HEK293 (cell line): ENCODE data around the gene SPRTN.

Source experiments
- CTCF ChIA-PET: fragments of 350-600 bp; formaldehyde crosslinking; extraction: SDS; loops from one replicate; lab custom pipeline; 2021; ENCODE audit warnings: antibody characterized with exemption; lab: Yijun Ruan, JAX
- POLR2A ChIA-PET: fragments of 300-600 bp; formaldehyde crosslinking; extraction: SDS; loops from one replicate; lab custom pipeline; 2020; ENCODE audit warnings: antibody characterized with exemption, inconsistent platforms; lab: Yijun Ruan, JAX
- H3K27ac ChIP-seq: fragments of 200-500 bp; sonication (Bioruptor generic); 2 replicates; pipeline ENCODE4 v1.5.1; 2014; ENCODE audit warnings: low read depth, low read length, control low read depth, inconsistent platforms; ENCODE audit errors: extremely low read depth
- H3K36me3 ChIP-seq, 2 experiments: fragments of 200-500 bp in 1 of 2; sonication (Bioruptor generic) in 1 of 2; 1 replicate in 1 of 2; 2 replicates in 1 of 2; pipeline ENCODE4 v1.5.1; 2014 to 2017; ENCODE audit warnings: inconsistent platforms in 2 of 2, low read length in 2 of 2; ENCODE audit not compliant: control insufficient read depth in 2 of 2, insufficient read depth in 1 of 2
- H3K4me1 ChIP-seq: fragments of 200-500 bp; sonication (Bioruptor generic); 2 replicates; pipeline ENCODE4 v1.5.1; 2014; ENCODE audit warnings: mild to moderate bottlenecking, low read length, inconsistent platforms; ENCODE audit not compliant: control insufficient read depth, insufficient read depth
- H3K4me3 ChIP-seq: 2 replicates; pipeline ENCODE4 v1.5.1; 2011; ENCODE audit warnings: low read depth, mild to moderate bottlenecking, control low read depth, low read length, moderate library complexity
- H3K9me3 ChIP-seq: fragments of 200-500 bp; sonication (Bioruptor generic); 2 replicates; pipeline ENCODE4 v1.5.1; 2014; ENCODE audit warnings: low read depth, low read length, inconsistent platforms; ENCODE audit not compliant: control insufficient read depth, insufficient read depth
- BCL11A ChIP-seq: fragments of 450-650 bp; formaldehyde crosslinking; IDR thresholded peaks from 2 replicates; pipeline ENCODE4 v1.5.1; 2016; ENCODE audit warnings: low read depth, missing biosample characterization, missing genetic modification characterization
- GLIS2 ChIP-seq: fragments of 450-650 bp; formaldehyde crosslinking; IDR thresholded peaks from 2 replicates; pipeline ENCODE4 v1.5.1; 2016; ENCODE audit warnings: missing biosample characterization, missing genetic modification characterization
- HOXD13 ChIP-seq: sonication (generic); formaldehyde crosslinking; IDR thresholded peaks from 2 replicates; pipeline ENCODE4 v1.8.0; 2022; ENCODE audit warnings: missing genetic modification reagents, borderline replicate concordance
- KLF9 ChIP-seq: fragments of 450-650 bp; formaldehyde crosslinking; IDR thresholded peaks from 2 replicates; pipeline ENCODE4 v1.5.1; 2016; ENCODE audit warnings: missing biosample characterization, missing genetic modification characterization, low read depth
- SCRT2 ChIP-seq: fragments of 450-650 bp; formaldehyde crosslinking; IDR thresholded peaks from 2 replicates; pipeline ENCODE4 v1.5.1; 2016; ENCODE audit warnings: missing biosample characterization, missing genetic modification characterization
- SP7 ChIP-seq: fragments of 450-650 bp; formaldehyde crosslinking; IDR thresholded peaks from 2 replicates; pipeline ENCODE4 v1.5.1; 2016; ENCODE audit warnings: missing biosample characterization, missing genetic modification characterization
- ZBTB21 ChIP-seq: fragments of 450-650 bp; formaldehyde crosslinking; IDR thresholded peaks from 2 replicates; pipeline ENCODE4 v1.5.1; 2017; ENCODE audit warnings: missing biosample characterization, missing genetic modification characterization
- ZBTB8A ChIP-seq: fragments of 450-650 bp; formaldehyde crosslinking; IDR thresholded peaks from 2 replicates; pipeline ENCODE4 v1.5.1; 2016; ENCODE audit warnings: missing biosample characterization, missing genetic modification characterization
- ZFP37 ChIP-seq: fragments of 450-650 bp; formaldehyde crosslinking; IDR thresholded peaks from 2 replicates; pipeline ENCODE4 v1.5.1; 2016; ENCODE audit warnings: missing biosample characterization, missing genetic modification characterization
- ZNF10 ChIP-seq: fragments of 450-650 bp; formaldehyde crosslinking; IDR thresholded peaks from 2 replicates; pipeline ENCODE4 v1.5.1; 2017; ENCODE audit warnings: missing biosample characterization, missing genetic modification characterization
- ZNF112 ChIP-seq: fragments of 450-650 bp; formaldehyde crosslinking; IDR thresholded peaks from 2 replicates; pipeline ENCODE4 v1.5.0; 2017; ENCODE audit warnings: missing biosample characterization, missing genetic modification characterization
- ZNF146 ChIP-seq: fragments of 450-650 bp; formaldehyde crosslinking; IDR thresholded peaks from 2 replicates; pipeline ENCODE4 v1.5.1; 2016; ENCODE audit warnings: missing biosample characterization, missing genetic modification characterization
- ZNF169 ChIP-seq: fragments of 450-650 bp; formaldehyde crosslinking; IDR thresholded peaks from 2 replicates; pipeline ENCODE4 v1.5.1; 2016; ENCODE audit warnings: missing biosample characterization, missing genetic modification characterization
- ZNF2 ChIP-seq: fragments of 450-650 bp; formaldehyde crosslinking; IDR thresholded peaks from 2 replicates; pipeline ENCODE4 v1.5.1; 2016; ENCODE audit warnings: missing biosample characterization, missing genetic modification characterization
- ZNF274 ChIP-seq, 2 experiments: fragments of 200-500 bp in 1 of 2; fragments of 450-650 bp in 1 of 2; sonication (Bioruptor generic) in 1 of 2; formaldehyde crosslinking in 1 of 2; IDR thresholded peaks; 2 replicates each; pipeline versions ENCODE4 v1.5.1 to v1.6.1; 2014 to 2016; ENCODE audit warnings: borderline replicate concordance in 1 of 2, inconsistent platforms in 1 of 2, low read length in 1 of 2, missing biosample characterization in 1 of 2, missing genetic modification characterization in 1 of 2
- ZNF292 ChIP-seq: fragments of 450-650 bp; formaldehyde crosslinking; IDR thresholded peaks from 2 replicates; pipeline ENCODE4 v1.5.1; 2016; ENCODE audit warnings: low read depth, missing biosample characterization, missing genetic modification characterization, borderline replicate concordance
- ZNF324 ChIP-seq: fragments of 450-650 bp; formaldehyde crosslinking; IDR thresholded peaks from 2 replicates; pipeline ENCODE4 v1.5.1; 2016; ENCODE audit warnings: missing biosample characterization, missing genetic modification characterization
- ZNF335 ChIP-seq: fragments of 450-650 bp; formaldehyde crosslinking; conservative IDR thresholded peaks from 2 replicates; pipeline ENCODE4 v1.5.1; 2016; ENCODE audit warnings: missing biosample characterization, missing genetic modification characterization
- ZNF404 ChIP-seq: fragments of 450-650 bp; formaldehyde crosslinking; IDR thresholded peaks from 2 replicates; pipeline ENCODE4 v1.5.1; 2017; ENCODE audit warnings: missing biosample characterization, missing genetic modification characterization
- ZNF416 ChIP-seq: fragments of 450-650 bp; formaldehyde crosslinking; IDR thresholded peaks from 2 replicates; pipeline ENCODE4 v1.5.1; 2016; ENCODE audit warnings: missing biosample characterization, missing genetic modification characterization
- ZNF433 ChIP-seq: fragments of 450-650 bp; formaldehyde crosslinking; IDR thresholded peaks from 2 replicates; pipeline ENCODE4 v1.5.1; 2016; ENCODE audit warnings: missing biosample characterization, missing genetic modification characterization, low read depth
- ZNF549 ChIP-seq: fragments of 450-650 bp; IDR thresholded peaks from 2 replicates; pipeline ENCODE4 v1.5.1; 2018; ENCODE audit warnings: missing biosample characterization, missing genetic modification characterization, mild to moderate bottlenecking, inconsistent platforms, moderate library complexity
- ZNF561 ChIP-seq: fragments of 450-650 bp; IDR thresholded peaks from 2 replicates; pipeline ENCODE4 v1.5.1; 2018; ENCODE audit warnings: missing biosample characterization, missing genetic modification characterization, borderline replicate concordance
- ZNF571 ChIP-seq: fragments of 450-650 bp; formaldehyde crosslinking; IDR thresholded peaks from 2 replicates; pipeline ENCODE4 v1.5.0; 2017; ENCODE audit warnings: missing biosample characterization, missing genetic modification characterization
- ZNF600 ChIP-seq: fragments of 450-650 bp; formaldehyde crosslinking; IDR thresholded peaks from 2 replicates; pipeline ENCODE4 v1.5.1; 2016; ENCODE audit warnings: missing biosample characterization, missing genetic modification characterization
- ZNF660 ChIP-seq: fragments of 450-650 bp; IDR thresholded peaks from 2 replicates; pipeline ENCODE4 v1.5.1; 2018; ENCODE audit warnings: missing biosample characterization, mild to moderate bottlenecking, missing genetic modification characterization
- ZNF701 ChIP-seq: fragments of 450-650 bp; formaldehyde crosslinking; IDR thresholded peaks from 2 replicates; pipeline ENCODE4 v1.5.1; 2016; ENCODE audit warnings: missing biosample characterization, missing genetic modification characterization
- ZNF76 ChIP-seq: fragments of 450-650 bp; formaldehyde crosslinking; IDR thresholded peaks from 2 replicates; pipeline ENCODE4; 2016; ENCODE audit warnings: low read depth, missing biosample characterization, missing genetic modification characterization, borderline replicate concordance
- ZNF768 ChIP-seq: fragments of 450-650 bp; formaldehyde crosslinking; IDR thresholded peaks from 2 replicates; pipeline ENCODE4 v1.5.1; 2018; ENCODE audit warnings: missing biosample characterization, mild to moderate bottlenecking, missing genetic modification characterization
- ZNF837 ChIP-seq: fragments of 450-650 bp; formaldehyde crosslinking; IDR thresholded peaks from 2 replicates; pipeline ENCODE4 v1.5.1; 2016; ENCODE audit warnings: missing biosample characterization, missing genetic modification characterization
- TF ChIP-seq, protein P1 (sequence below): sonication (generic); formaldehyde crosslinking; IDR thresholded peaks from 2 replicates; pipeline ENCODE4 v1.8.1; 2022; ENCODE audit warnings: mild to moderate bottlenecking, moderate library complexity, missing genetic modification reagents
- TF ChIP-seq, protein P2 (sequence below): fragments of 450-650 bp; formaldehyde crosslinking; IDR thresholded peaks from 2 replicates; pipeline ENCODE4 v1.5.1; 2016; ENCODE audit warnings: missing biosample characterization, missing genetic modification characterization
- TF ChIP-seq, protein P3 (sequence below): fragments of 450-650 bp; formaldehyde crosslinking; IDR thresholded peaks from 2 replicates; pipeline ENCODE4 v1.5.1; 2017; ENCODE audit warnings: missing biosample characterization, missing genetic modification characterization

Gene SPRTN

DNA sequence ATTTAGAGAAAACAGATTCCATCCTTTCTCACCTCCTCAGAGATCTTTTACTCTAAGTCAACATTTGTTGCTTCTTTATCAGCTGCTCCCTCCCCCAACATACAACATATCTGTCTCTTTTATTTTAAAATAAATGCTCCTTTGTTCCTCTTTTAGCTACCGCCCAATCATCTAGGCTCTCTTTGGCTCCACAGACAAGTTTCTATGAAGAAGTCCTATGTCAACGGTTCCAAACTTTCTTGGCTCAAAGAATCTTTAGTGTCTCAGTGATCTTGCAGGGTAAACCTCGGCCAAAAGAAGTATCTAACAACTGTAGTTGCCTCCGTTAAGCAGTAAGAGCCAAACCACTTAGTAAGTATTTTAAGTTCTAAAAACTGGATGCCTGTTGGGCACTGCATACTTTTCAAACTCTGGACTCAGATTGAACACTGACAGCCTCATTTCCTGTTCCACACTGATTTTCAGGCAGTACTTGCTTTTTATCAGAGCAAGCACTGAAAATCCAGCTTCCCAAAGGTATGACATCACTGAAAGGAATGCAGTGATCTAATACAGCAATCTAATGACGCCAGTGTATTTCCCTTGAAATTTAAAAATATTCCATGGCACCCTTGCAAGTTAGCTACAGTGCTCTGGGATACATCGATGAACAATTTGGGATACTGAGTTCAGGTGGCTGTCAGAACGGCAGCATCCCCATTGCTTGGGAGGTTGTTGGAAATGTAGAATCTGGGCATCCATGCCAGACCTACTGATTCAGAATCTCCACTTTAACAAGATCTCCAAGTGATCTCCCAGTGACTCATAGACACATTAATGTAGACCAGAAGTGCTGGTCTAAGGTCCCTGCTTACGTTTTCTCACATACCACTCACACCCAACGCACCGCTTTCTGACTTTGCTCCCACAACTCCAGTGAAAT is 57.2 kb downstream of the SPRTN start:
- Histone ChIP-seq H3K36me3 (no peaks in the 10 kb centered on the region), H3K9me3 (no peaks in the 10 kb centered on the region), H3K27ac (no peak overlapping the region), H3K4me1 (peaks cover 11% of the 10 kb centered on the region), H3K4me3 (peak overlapping the region; percentile 13; the same call in 1 of the 2 replicates)
- CTCF ChIA-PET = interaction anchor here (0.6 to 1.0 kb wide), 4 partner anchors 14 to 38 kb away, joined by 3 to 4 read pairs (median 4); no protein-coding TSS in a partner anchor
- POLR2A ChIA-PET = interaction anchor here (0.8 to 1.4 kb wide), 4 partner anchors 15 to 58 kb away, joined by 3 to 5 read pairs (median 3); partner anchors contain the start of genes EXOC8 and SPRTN
- TF ChIP-seq ZNF600 (tag by site-specific recombination) (peak; percentile 93), HOXD13 (no peak), ZNF292 (tag by site-specific recombination) (no peak), ZNF404 (tag by site-specific recombination) (no peak), ZNF2 (tag by site-specific recombination) (peak; percentile 56), BCL11A (tag by site-specific recombination) (0 out of 2 replicates have a peak, but pooled peaks have one; percentile 14), ZBTB8A (tag by site-specific recombination) (no peak), ZNF416 (tag by site-specific recombination) (no peak), ZNF768 (no peak), ZNF146 (tag by site-specific recombination) (no peak; the same call in 1 of the 2 replicates), ZNF433 (tag by site-specific recombination) (no peak), ZNF112 (tag by site-specific recombination) (no peak), ZNF571 (tag by site-specific recombination) (no peak), SP7 (peak; percentile 92), ZNF169 (tag by site-specific recombination) (no peak), SCRT2 (tag by site-specific recombination) (peak; percentile 19), ZNF324 (tag by site-specific recombination) (peak; percentile 70), ZNF76 (peak; percentile 37; the same call in 1 of the 2 replicates), ZNF561 (no peak; the same call in 1 of the 2 replicates), ZBTB21 (tag by site-specific recombination) (peak; percentile 99), ZNF274 (IDR thresholded peaks at IDR 0.05; ENCODE audit: low read length) (no peak), ZNF274 (tag by site-specific recombination; IDR thresholded peaks at IDR 0.05; ENCODE audit: borderline replicate concordance) (no peak), ZNF10 (peak; percentile 51; the same call in 1 of the 2 replicates), ZNF549 (tag by site-specific recombination) (no peak), ZNF837 (tag by site-specific recombination) (no peak), GLIS2 (tag by site-specific recombination) (no peak), ZNF701 (no peak), KLF9 (tag by site-specific recombination) (no peak), ZNF335 (tag by site-specific recombination) (peak; percentile 85), ZFP37 (tag by site-specific recombination) (peak; percentile 79; the same call in 1 of the 2 replicates), ZNF660 (tag by site-specific recombination) (peak; percentile 95)
- TF ChIP-seq, protein P1, sequence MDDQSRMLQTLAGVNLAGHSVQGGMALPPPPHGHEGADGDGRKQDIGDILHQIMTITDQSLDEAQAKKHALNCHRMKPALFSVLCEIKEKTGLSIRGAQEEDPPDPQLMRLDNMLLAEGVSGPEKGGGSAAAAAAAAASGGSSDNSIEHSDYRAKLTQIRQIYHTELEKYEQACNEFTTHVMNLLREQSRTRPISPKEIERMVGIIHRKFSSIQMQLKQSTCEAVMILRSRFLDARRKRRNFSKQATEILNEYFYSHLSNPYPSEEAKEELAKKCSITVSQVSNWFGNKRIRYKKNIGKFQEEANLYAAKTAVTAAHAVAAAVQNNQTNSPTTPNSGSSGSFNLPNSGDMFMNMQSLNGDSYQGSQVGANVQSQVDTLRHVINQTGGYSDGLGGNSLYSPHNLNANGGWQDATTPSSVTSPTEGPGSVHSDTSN (CRISPR knock-in tag) = no peak
- TF ChIP-seq, protein P2, sequence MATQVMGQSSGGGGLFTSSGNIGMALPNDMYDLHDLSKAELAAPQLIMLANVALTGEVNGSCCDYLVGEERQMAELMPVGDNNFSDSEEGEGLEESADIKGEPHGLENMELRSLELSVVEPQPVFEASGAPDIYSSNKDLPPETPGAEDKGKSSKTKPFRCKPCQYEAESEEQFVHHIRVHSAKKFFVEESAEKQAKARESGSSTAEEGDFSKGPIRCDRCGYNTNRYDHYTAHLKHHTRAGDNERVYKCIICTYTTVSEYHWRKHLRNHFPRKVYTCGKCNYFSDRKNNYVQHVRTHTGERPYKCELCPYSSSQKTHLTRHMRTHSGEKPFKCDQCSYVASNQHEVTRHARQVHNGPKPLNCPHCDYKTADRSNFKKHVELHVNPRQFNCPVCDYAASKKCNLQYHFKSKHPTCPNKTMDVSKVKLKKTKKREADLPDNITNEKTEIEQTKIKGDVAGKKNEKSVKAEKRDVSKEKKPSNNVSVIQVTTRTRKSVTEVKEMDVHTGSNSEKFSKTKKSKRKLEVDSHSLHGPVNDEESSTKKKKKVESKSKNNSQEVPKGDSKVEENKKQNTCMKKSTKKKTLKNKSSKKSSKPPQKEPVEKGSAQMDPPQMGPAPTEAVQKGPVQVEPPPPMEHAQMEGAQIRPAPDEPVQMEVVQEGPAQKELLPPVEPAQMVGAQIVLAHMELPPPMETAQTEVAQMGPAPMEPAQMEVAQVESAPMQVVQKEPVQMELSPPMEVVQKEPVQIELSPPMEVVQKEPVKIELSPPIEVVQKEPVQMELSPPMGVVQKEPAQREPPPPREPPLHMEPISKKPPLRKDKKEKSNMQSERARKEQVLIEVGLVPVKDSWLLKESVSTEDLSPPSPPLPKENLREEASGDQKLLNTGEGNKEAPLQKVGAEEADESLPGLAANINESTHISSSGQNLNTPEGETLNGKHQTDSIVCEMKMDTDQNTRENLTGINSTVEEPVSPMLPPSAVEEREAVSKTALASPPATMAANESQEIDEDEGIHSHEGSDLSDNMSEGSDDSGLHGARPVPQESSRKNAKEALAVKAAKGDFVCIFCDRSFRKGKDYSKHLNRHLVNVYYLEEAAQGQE (tag by site-specific recombination) = no peak
- TF ChIP-seq, protein P3, sequence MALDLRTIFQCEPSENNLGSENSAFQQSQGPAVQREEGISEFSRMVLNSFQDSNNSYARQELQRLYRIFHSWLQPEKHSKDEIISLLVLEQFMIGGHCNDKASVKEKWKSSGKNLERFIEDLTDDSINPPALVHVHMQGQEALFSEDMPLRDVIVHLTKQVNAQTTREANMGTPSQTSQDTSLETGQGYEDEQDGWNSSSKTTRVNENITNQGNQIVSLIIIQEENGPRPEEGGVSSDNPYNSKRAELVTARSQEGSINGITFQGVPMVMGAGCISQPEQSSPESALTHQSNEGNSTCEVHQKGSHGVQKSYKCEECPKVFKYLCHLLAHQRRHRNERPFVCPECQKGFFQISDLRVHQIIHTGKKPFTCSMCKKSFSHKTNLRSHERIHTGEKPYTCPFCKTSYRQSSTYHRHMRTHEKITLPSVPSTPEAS (tag by site-specific recombination) = peak; percentile 42; the same call in 1 of the 2 replicates
